SK-N-SH treated with all-trans-retinoic acid at 6 μM for 48 hours (cell line): Measurements from ENCODE around the gene FBXO45.

Experiments used
- BACH2 ChIP-seq: fragments of 250-450 bp; sonication (Bioruptor Pico); IDR thresholded peaks from 2 replicates; pipeline ENCODE4 v1.9.0; 2021; ENCODE audit warnings: mild to moderate bottlenecking, borderline replicate concordance
- CSDC2 ChIP-seq: fragments of 250-450 bp; sonication (Bioruptor Pico); IDR thresholded peaks from 2 replicates; pipeline ENCODE4 v1.5.0; 2020; ENCODE audit warnings: mild to moderate bottlenecking, moderate library complexity
- ISL1 ChIP-seq: fragments of 250-450 bp; sonication (Bioruptor Pico); IDR thresholded peaks from 2 replicates; pipeline ENCODE4 v2.1.2; 2022; ENCODE audit warnings: mild to moderate bottlenecking, moderate library complexity
- PATZ1 ChIP-seq: fragments of 250-450 bp; sonication (Bioruptor Pico); IDR thresholded peaks from 2 replicates; pipeline ENCODE4 v1.8.0; 2020; ENCODE audit warnings: mild to moderate bottlenecking, moderate library complexity, borderline replicate concordance
- ZFP30 ChIP-seq: fragments of 450-650 bp; formaldehyde crosslinking; IDR thresholded peaks from 2 replicates; pipeline ENCODE4 v1.5.0; 2022; ENCODE audit warnings: mild to moderate bottlenecking, moderate library complexity

GRCh38 chr3:196634224-196634623 is 65.8 kb downstream of the FBXO45 start:
- TF ChIP-seq BACH2 (CRISPR knock-in tag) (no peak), PATZ1 (CRISPR knock-in tag) (no peak), CSDC2 (CRISPR knock-in tag) (no peak), ZFP30 (CRISPR knock-in tag) (no peak), ISL1 (CRISPR knock-in tag) (no peak)
